ENCODE data around the gene ZNF143.

The ZNF143 gene

DNA sequence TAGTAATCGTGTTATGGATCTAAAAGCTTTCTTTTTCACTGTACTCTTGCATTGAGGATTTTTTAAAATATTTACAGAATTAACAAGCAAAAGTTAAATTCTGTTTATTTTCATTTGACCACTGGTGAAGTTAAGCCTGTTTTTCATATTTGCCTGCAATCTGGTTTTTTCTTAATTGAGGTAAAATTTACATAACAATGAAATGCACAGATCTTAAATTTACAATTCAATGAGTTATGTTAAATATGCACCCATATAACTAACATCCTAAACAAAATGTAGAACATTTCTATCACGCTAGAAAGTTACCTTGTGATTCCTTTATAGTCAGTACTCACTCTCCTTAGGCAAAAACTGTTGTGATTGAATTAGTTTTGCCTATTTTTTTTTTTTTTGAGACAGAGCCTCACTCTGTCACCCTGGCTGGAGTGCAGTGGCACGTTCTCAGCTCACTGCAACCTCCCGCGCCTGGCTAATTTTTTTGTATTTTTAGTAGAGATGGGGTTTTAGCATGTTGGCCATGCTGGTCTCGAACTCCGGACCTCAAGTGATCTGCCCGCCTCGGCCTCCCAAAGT is 58.1 kb downstream of the ZNF143 start:
- peaks cover 15 to 44% (median 39%) of the 10 kb centered on the region in 3 donors for H3K36me3 ChIP-seq
- H3K4me1 ChIP-seq: peaks cover 0 to 17% (median 4%) of the 10 kb centered on the region in 4 donors
- H3K9me3 ChIP-seq: no peaks in the 10 kb centered on the region
- TF ChIP-seq, protein P1, sequence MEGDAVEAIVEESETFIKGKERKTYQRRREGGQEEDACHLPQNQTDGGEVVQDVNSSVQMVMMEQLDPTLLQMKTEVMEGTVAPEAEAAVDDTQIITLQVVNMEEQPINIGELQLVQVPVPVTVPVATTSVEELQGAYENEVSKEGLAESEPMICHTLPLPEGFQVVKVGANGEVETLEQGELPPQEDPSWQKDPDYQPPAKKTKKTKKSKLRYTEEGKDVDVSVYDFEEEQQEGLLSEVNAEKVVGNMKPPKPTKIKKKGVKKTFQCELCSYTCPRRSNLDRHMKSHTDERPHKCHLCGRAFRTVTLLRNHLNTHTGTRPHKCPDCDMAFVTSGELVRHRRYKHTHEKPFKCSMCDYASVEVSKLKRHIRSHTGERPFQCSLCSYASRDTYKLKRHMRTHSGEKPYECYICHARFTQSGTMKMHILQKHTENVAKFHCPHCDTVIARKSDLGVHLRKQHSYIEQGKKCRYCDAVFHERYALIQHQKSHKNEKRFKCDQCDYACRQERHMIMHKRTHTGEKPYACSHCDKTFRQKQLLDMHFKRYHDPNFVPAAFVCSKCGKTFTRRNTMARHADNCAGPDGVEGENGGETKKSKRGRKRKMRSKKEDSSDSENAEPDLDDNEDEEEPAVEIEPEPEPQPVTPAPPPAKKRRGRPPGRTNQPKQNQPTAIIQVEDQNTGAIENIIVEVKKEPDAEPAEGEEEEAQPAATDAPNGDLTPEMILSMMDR (IDR thresholded peaks at IDR 0.05): no peak
- no peaks in the 10 kb centered on the region for H3K27me3 ChIP-seq
- intact Hi-C loops (cut with DNase I; ENCODE audit: low total_unique reads): no loop called here
- DNase-seq: no peak
- no peak overlapping the region for H3K4me3 ChIP-seq
- H3K27ac ChIP-seq: peak overlapping the region; percentile 7 to 41

DNA sequence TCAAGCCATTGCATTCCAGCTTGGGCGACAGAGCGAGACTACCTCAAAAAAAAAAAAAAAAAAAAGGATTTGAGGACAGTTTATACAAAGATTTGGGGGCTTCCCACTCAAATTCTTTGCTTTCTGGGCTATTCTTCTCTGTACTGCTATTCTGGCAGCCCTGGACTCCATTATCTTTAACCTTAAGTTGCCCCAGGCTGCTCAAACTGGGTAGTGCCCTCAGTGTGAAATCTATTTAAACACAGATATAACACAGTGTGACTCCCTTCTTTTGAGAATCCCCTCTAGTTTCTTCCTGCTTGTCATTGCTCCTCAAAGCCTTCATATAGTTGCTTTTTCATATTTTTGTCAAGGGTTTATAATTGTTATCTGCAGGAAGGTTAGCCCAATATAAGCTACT is 63.2 kb downstream of the ZNF143 start:
- peaks cover 0 to 10% (median 0%) of the 10 kb centered on the region in 3 donors for H3K36me3 ChIP-seq
- peak overlapping the region in 1 of 2 donors; percentile 59 for H3K27ac ChIP-seq
- TF ChIP-seq, protein P1 (IDR thresholded peaks at IDR 0.05): no peak
- DNase-seq: no peak
- H3K4me3 ChIP-seq: no peak overlapping the region
- no peaks in the 10 kb centered on the region for H3K9me3 ChIP-seq
- intact Hi-C loops (cut with DNase I; ENCODE audit: low total_unique reads): no loop called here
- peaks cover 0 to 53% (median 21%) of the 10 kb centered on the region in 4 donors for H3K4me1 ChIP-seq
- no peaks in the 10 kb centered on the region for H3K27me3 ChIP-seq

DNA sequence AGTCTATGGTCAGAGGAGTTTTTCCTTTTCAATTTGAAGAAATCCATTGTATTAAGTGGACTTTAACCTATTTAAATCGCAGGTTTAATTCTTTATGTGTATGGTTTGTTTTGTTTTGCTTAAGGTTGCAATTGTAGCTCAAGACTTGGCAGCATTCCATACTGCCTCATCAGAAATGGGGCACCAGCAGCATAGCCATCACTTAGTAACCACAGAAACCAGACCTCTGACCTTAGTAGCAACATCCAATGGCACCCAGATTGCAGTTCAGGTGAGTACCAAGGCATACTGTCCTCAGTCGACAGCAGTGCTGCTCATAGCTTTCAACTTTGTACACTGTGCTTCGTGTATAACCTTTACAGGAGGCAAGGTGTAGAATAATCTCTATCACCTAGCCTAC is 64.3 kb downstream of the ZNF143 start:
- H3K27ac ChIP-seq: peak overlapping the region; percentile 47 to 59
- intact Hi-C loops (cut with DNase I; ENCODE audit: low total_unique reads): no loop called here

DNA sequence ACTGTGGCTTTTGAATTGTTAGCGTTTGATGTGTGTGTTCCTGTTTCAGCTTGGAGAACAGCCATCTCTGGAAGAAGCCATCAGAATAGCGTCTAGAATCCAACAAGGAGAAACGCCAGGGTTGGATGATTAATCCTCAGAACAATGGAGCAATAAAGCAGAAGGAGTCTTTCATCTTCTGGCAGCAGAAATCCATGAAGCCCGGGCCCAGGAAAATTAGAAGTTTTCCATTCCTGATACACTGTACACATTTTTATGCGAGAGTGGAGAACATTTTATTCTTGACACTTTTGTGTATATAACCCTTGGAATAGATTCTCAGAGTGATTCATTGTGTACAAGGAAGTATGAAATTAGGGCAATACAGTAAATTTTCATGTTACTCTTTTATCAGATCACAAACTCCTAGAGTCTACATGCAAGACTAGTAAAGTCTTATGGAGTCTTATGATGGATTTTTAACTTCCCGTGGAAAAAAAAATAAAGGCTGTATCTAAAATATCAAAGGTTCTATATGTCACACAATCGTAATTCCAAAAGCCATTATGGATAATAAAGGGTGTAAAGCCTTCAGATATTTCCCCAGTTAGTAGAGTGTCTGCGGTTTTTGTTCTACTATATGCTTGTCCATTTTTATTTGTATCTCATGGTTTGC is 66.8 kb downstream of the ZNF143 start:
- H3K36me3 ChIP-seq: peaks cover 0 to 8% (median 0%) of the 10 kb centered on the region in 3 donors
- no peaks in the 10 kb centered on the region for H3K9me3 ChIP-seq
- peak in 1 of 2 donors; percentile 33 for DNase-seq
- no peak overlapping the region for H3K4me3 ChIP-seq
- TF ChIP-seq, protein P1 (IDR thresholded peaks at IDR 0.05): no peak
- H3K27ac ChIP-seq: peak overlapping the region; percentile 47 to 59
- H3K27me3 ChIP-seq: no peaks in the 10 kb centered on the region
- peaks cover 0 to 62% (median 34%) of the 10 kb centered on the region in 4 donors for H3K4me1 ChIP-seq
- intact Hi-C loops (cut with DNase I; ENCODE audit: low total_unique reads): no loop called here

More for the DNA sequence above, 64.3 kb downstream of the ZNF143 start:
- DNase-seq: no peak
- H3K36me3 ChIP-seq: peaks cover 0 to 10% (median 0%) of the 10 kb centered on the region in 3 donors
- H3K27me3 ChIP-seq: no peaks in the 10 kb centered on the region
- H3K9me3 ChIP-seq: no peaks in the 10 kb centered on the region
- H3K4me1 ChIP-seq: peaks cover 0 to 58% (median 29%) of the 10 kb centered on the region in 4 donors
- TF ChIP-seq, protein P1 (IDR thresholded peaks at IDR 0.05): no peak
- H3K4me3 ChIP-seq: no peak overlapping the region

DNA sequence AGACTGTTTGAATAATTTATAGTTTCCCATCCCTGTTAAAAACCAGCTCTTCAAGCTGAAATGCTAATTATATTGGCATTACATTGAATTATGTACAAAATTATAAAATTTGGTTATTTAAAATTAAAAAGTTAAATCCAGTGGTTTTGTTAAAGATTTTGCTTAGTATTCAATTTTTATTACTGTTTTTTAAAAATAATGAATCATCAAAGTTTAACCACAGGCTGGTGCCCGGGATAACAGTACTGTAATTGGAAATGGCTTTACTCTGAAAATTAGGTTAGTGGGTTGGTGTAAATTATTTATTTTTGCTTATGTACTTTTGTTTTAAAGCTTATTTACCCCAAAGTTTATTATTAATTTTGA is 67.3 kb downstream of the ZNF143 start:
- intact Hi-C loops (cut with DNase I; ENCODE audit: low total_unique reads): no loop called here
- H3K36me3 ChIP-seq: peaks cover 0 to 7% (median 0%) of the 10 kb centered on the region in 3 donors
- DNase-seq: no peak
- TF ChIP-seq, protein P1 (IDR thresholded peaks at IDR 0.05): no peak
- peaks cover 0 to 68% (median 37%) of the 10 kb centered on the region in 4 donors for H3K4me1 ChIP-seq
- no peak overlapping the region for H3K4me3 ChIP-seq
- H3K9me3 ChIP-seq: no peaks in the 10 kb centered on the region
- peak overlapping the region in 1 of 2 donors; percentile 59 for H3K27ac ChIP-seq
- H3K27me3 ChIP-seq: no peaks in the 10 kb centered on the region
